Osteocyte (in vitro differentiated cells): ENCODE data around the gene CDH22. TPM values are rescaled to one million over a fixed set of nuclear protein-coding genes. Genes with fewer than 3 reads are reported as not detected.

ENCODE experiments used
- DNase-seq: peaks from one replicate; pipeline ENCODE4 v3.0.0; 2021; ENCODE audit warnings: mixed read lengths; ENCODE audit not compliant: unreplicated experiment; ENCODE audit errors: extremely low spot score
- H3K27ac Mint-ChIP-seq: one replicate; pipeline ENCODE4 v1.8.0; 2021; ENCODE audit warnings: mild to moderate bottlenecking, mixed read lengths; ENCODE audit not compliant: unreplicated experiment
- H3K27me3 Mint-ChIP-seq: one replicate; pipeline ENCODE4 v1.8.0; 2021; ENCODE audit warnings: mixed read lengths; ENCODE audit not compliant: unreplicated experiment
- H3K36me3 Mint-ChIP-seq: one replicate; pipeline ENCODE4 v1.8.0; 2021; ENCODE audit warnings: mixed read lengths; ENCODE audit not compliant: unreplicated experiment
- H3K4me1 Mint-ChIP-seq: one replicate; pipeline ENCODE4 v1.8.0; 2021; ENCODE audit warnings: mixed read lengths; ENCODE audit not compliant: unreplicated experiment
- H3K4me3 Mint-ChIP-seq: one replicate; pipeline ENCODE4 v1.8.0; 2021; ENCODE audit warnings: mild to moderate bottlenecking, moderate library complexity, mixed read lengths; ENCODE audit not compliant: unreplicated experiment
- H3K9me3 Mint-ChIP-seq: one replicate; pipeline ENCODE4 v1.8.0; 2021; ENCODE audit warnings: mixed read lengths; ENCODE audit not compliant: unreplicated experiment
- CTCF ChIP-seq: fragments of 200-600 bp; sonication (generic); IDR thresholded peaks from 2 replicates; pipeline ENCODE4 v1.5.0; 2021; ENCODE audit warnings: antibody characterized with exemption, mild to moderate bottlenecking, moderate library complexity
- total RNA-seq: library from RNA; stranded (reverse); gene quantifications from 2 replicates; pipeline ENCODE4 v1.2.1, GENCODE V29; 2021

CDH22 gene
- total RNA-seq, 1 donor from 2014 or later: not detected

GRCh38 chr20:46204594-46205186 lies 103.6 kb downstream of the CDH22 start:
- Mint-ChIP-seq H3K27ac (no peak overlapping the region), H3K4me3 (no peak overlapping the region), H3K36me3 (no peaks in the 10 kb centered on the region), H3K9me3 (no peaks in the 10 kb centered on the region), H3K27me3 (peaks cover 33% of the 10 kb centered on the region), H3K4me1 (no peaks in the 10 kb centered on the region)
- TF ChIP-seq CTCF: no peak
- DNase-seq: no peak

DNA sequence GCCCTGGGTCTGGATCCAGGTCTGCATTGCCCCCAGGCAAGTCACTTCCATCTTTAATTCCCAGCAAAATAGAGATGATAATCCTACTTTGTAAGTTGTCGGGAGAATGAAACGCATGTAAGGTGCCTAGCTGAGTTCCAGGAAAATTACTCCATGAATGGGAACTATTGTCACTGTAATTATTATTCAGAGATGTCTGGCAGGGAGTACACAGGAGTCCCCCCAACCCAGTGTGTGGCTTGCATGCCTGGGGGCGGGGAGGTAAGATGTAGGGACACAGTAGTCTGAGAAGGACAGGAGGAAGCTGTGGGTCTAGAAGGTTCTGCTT lies 104.8 kb downstream of the CDH22 start:
- no peaks in the 10 kb centered on the region for H3K9me3 Mint-ChIP-seq
- H3K27me3 Mint-ChIP-seq: peaks cover 39% of the 10 kb centered on the region
- H3K36me3 Mint-ChIP-seq: no peaks in the 10 kb centered on the region
- DNase-seq: no peak
- H3K4me1 Mint-ChIP-seq: no peaks in the 10 kb centered on the region
- no peak overlapping the region for H3K4me3 Mint-ChIP-seq
- no peak for TF ChIP-seq CTCF
- no peak overlapping the region for H3K27ac Mint-ChIP-seq

DNA sequence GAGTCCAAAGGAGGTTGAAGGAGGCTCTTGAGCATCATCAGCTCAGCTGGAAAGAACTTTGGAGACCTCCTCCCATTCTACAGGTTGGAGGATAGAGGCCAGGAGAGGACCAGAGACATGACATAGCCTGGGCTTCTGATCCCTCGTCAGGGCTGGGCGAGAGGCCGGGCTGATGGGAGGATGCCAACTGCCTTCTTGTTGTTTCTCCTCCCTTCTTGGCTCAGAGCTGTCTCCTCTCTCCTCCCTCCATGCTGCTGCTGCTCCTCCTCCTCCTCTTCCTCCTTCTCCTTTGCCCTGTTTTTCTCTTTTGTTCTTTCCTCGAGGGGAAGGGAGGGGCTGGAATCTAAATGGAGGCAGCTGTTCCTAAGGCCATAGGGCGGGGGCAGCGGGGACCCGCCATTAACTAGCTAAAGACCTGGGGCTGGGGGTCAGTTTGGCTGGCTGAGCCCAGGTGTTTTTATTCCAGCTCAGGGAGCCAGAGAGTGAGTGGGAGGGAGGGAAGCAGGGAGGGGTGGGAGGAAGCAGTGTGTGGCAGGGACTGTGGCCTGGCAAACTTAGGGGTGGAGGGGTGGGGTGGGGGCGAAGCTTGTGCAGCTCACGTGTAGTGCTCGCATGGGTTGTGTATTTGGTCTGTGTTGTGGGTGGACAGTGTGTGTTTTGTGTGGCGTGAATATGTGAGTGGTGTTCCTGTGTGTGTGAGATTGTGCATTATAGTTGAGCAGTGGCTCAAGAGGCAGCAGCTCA lies 105.4 kb downstream of the CDH22 start:
- Mint-ChIP-seq H3K9me3 (no peaks in the 10 kb centered on the region), H3K4me3 (no peak overlapping the region), H3K4me1 (no peaks in the 10 kb centered on the region), H3K27me3 (peaks cover 38% of the 10 kb centered on the region), H3K36me3 (no peaks in the 10 kb centered on the region), H3K27ac (no peak overlapping the region)
- DNase-seq: no peak
- no peak for TF ChIP-seq CTCF

GRCh38 chr20:46200582-46201570 lies 107.4 kb downstream of the CDH22 start:
- Mint-ChIP-seq H3K36me3 (no peaks in the 10 kb centered on the region), H3K4me1 (no peaks in the 10 kb centered on the region), H3K27ac (no peak overlapping the region), H3K9me3 (no peaks in the 10 kb centered on the region), H3K4me3 (no peak overlapping the region), H3K27me3 (peaks cover 27% of the 10 kb centered on the region)
- TF ChIP-seq CTCF: no peak
- no peak for DNase-seq

GRCh38 chr20:46199198-46199597 lies 109.1 kb downstream of the CDH22 start:
- H3K4me1 Mint-ChIP-seq: no peaks in the 10 kb centered on the region
- no peak for DNase-seq
- no peaks in the 10 kb centered on the region for H3K9me3 Mint-ChIP-seq
- H3K4me3 Mint-ChIP-seq: no peak overlapping the region
- H3K27me3 Mint-ChIP-seq: peaks cover 21% of the 10 kb centered on the region
- H3K27ac Mint-ChIP-seq: no peak overlapping the region
- no peak for TF ChIP-seq CTCF
- H3K36me3 Mint-ChIP-seq: no peaks in the 10 kb centered on the region
